Measurements from ENCODE around the gene PTOV1. TPM values are rescaled to one million over a fixed set of nuclear protein-coding genes. Genes with fewer than 3 reads are reported as not detected.

Gene PTOV1
- total RNA-seq, 1 experiment from 2014 or later, result 25.8 TPM

DNA sequence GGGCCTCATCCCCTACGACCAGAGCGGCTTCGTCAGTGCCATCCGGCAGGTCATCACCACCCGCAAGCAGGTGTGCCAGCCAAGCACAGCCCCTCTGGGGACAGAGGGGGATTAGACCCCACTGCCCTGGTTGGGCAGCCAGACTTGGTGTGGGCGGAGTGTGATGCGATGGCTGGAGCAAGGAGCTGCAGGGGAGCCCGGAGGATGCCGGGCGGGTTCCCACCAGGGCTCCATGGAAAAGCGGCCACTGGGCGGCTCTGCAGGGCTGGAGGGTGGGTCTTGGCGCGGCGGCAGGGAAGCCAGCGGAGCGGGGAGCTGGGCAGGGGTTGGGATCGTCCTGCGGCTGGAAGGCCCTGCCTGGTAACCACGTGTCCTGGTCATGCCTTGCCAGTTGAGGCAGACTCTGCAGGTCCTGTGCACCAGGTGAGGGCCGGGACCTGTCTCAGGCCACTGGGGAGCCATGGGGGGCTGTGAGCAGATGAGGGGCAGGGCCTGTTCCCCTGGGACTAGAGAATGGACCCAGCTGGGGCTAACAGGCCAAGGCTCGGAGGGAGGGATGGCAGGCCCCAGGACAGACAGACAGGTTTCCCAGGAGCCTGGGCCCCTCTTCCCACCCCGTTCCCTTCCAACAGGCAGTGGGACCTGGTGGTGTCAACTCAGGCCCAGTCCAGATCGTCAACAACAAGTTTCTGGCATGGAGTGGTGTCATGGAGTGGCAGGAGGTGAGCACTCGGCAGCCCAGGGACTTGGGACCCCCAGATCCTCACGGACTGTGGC is 6.3 kb downstream of the PTOV1 start:
- no peak for DNase-seq (ENCODE audit: extremely low read depth, low read depth)

DNA sequence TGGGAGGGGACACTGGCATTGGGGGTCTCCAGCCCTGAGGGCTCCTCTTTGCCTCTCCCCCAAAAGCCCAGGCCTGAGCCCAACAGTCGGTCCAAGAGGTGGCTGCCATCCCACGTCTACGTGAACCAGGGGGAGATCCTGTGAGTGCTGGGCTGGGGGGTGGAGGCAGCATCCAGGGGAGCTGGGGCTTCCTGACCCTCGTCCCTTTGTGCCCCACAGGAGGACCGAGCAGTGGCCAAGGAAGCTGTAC is 6.8 kb downstream of the PTOV1 start:
- DNase-seq (ENCODE audit: extremely low read depth, low read depth), result no peak

DNA sequence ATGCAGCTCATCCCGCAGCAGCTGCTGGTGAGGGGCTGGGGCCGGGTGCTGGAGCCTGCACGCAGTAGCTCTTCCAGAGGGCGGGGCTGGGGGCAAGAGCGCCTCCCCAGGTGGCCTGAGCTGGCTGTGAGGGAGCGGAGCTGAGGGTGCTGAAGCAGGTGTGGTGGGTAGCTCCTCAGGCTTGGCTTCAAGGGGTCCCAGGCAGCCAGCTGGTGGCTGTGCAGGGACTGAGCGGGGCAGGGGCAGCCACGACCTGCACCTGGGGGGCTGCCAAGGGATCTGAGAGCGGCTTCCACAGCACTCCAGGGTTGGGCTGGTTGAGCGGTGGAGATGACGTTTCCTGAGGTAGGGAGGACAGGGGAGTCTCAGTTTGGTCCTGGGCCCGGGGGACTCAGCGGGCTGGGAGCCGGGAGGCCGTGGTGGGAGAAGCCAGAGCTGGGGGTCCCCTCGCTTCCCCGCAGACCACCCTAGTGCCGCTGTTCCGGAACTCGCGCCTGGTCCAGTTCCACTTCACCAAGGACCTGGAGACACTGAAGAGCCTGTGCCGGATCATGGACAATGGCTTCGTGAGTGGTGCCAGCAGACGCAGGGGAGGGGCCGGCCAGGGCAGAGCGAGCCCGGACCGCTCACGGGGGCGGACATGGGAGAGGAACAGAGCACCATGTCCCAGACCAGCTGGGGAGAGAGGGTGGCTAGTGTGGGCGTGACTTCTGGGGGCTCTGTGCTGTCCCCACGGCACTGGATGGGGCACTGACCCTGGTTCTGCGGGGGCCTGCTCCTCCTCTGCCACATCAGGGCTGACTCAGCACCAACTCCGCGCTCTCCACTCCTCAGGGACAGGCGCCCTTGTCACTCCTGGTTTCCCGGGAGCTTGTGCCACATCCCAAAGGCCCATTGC is 7.4 kb downstream of the PTOV1 start:
- no peak for DNase-seq (ENCODE audit: extremely low read depth, low read depth)

DNA sequence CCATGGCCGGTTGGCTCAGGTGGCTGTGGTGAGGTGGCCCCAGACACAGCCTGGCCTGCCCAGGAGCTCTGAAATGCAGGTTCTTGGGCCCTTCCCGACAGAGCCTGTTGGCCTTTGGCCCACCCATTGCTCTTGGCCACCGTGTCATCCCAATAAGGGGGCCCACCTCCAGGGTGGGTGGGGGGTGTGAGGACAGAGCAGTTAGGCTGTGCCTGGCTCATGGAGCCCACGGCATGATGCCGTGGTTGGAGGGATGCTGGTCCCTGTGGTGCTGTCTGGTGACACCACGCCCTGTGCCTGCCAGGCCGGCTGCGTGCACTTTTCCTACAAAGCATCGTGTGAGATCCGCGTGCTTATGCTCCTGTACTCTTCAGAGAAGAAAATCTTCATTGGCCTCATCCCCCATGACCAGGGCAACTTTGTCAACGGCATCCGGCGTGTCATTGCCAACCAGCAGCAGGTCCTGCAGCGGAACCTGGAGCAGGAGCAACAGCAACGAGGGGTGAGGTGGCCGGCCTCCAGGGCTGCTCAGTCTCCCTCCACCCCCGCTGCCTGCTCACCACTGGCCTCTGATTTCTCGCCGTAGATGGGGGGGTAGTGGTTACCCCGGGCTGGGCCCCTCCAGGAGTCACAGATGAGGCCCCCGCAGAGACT is 8.8 kb downstream of the PTOV1 start:
- DNase-seq (ENCODE audit: extremely low read depth, low read depth), result no peak

DNA sequence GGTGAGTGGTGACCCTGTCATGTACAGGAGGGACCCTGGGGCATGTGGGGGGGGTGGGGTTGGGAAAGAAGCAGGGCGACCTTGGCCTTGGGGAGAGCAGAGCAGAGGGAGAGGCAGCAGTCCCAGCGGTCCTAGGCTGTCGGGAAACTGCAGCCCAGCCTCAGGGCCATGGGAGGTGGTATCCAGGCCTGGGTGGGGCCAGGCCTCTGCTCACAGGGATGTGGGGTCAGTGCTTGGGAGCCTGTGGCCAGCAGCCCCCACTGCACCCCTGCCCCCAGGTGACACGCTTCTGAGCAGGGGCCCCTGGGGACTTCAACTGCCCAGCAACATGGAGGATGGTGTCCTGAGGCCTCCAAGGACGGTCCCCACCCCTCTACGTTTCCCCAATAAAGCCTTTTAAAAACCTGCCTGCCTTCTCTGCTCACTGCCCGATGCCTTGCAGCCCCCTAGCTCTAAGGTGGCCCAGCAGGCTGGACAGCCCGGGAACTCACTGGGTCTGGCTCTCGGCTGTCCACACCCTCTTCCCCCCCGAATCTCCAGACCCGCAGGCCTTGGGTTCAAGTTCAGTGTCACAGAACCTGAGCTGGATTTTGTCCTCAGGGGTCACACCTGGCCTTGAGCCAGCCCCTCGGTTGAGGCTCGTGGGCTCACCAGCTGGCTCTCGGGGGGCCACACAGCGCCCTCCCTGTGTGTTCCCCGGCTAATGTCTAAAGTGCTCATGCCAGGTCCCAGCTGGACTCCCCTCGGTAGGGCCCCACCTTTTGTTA is 9.6 kb downstream of the PTOV1 start:
- no peak for DNase-seq (ENCODE audit: extremely low read depth, low read depth)

DNA sequence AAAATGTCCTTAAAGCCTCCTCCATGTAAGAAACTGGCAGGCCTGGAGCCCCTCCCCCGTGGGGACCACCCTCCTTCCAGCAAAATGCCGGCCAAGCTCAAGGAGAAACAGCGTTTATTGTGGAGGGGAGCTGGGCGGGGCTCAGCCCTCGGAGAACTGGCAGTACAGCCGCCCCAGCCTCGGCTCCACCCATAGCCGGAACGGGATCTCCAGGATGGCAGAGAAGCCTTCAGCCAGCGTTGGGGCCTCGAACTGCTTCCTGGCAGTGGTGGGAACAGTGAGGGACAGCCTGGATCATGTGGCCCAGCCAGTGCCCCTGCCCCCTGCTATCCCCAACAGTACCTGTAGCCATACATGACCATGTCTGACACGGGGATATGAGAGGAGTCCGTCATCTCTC is 10.1 kb downstream of the PTOV1 start:
- DNase-seq (ENCODE audit: extremely low read depth, low read depth), result no peak

DNA sequence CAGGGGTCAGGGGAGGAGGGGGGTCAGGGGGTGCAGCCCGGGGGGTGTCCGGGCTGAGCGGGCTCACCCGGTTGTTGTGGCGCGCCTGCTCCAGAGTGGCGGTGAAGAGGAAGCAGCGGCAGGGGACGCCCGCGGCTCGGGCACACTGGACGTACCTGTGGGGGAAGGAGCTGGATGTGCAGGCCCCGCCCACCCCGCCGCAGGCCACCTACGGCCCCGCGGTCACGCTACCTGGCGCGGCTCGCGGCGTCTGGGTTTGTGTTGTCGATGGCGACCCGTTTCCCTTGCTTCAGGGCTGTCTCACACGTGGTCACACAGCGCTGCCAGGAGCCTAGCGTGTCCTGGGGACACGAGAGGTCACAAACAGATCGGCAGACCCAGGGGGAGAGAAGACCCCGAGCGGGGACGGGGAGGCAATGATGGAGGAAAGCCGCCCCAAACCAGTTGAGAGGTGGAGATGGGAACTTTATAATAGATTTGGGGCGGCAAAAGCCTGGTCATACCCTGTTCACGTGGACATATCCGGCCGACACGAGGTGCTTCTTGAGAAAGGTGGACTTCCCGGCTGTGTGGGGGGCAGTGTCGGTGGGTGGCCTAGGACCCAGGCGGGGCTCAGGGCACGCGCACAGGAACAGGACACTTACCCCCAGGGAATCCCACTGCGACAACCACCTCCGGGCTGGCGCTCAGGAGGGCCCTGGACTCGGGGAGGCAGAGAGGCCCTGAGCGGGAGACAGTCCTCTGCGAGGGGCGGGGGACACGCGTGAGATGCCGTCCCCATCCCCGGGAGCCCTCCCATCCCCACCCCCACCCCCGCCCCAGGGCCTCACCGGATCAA is 10.8 kb downstream of the PTOV1 start:
- DNase-seq (ENCODE audit: extremely low read depth, low read depth), result no peak

DNA sequence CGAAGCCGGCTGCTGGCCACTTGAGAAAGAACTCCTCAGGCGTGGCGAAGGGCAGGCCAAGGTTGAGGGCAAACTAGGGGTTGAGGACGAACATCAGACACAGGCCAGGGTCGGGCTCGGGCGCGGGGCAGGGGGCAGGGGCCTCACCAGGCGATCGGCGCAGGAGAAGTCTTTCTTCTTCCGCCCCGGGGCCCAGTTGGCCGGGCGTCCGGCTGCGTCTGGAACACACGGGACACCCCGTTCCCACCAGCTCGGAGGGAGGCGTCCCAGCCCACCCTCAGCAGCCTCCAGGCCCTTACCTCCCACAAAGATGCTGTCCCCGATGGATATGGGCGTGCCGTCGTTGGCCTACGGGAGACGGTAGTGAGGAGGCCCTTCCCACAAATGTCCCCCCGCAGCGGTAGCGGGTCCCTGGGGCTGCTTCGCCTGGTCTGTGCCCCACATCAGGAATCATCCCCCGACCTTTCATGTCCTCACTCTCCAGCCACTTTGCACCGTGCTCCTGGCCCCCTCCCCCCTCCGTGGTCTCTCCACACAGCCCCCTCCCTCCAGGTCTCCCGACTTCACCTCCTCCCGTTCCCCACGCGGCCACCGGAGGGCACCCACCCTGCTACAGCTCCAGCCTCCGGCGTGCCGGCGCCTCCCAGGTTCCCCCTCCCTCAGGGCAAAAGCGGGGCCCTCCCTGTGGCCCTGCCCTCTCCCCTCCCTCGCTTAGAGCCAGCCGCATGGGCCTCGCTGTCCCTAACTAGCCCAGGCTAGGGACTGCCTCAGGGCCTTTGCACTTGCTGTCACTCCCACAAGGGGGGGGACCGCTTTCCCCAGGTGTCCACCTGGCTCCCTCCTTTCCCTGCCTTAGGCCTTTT is 11.7 kb downstream of the PTOV1 start:
- no peak for DNase-seq (ENCODE audit: extremely low read depth, low read depth)

DNA sequence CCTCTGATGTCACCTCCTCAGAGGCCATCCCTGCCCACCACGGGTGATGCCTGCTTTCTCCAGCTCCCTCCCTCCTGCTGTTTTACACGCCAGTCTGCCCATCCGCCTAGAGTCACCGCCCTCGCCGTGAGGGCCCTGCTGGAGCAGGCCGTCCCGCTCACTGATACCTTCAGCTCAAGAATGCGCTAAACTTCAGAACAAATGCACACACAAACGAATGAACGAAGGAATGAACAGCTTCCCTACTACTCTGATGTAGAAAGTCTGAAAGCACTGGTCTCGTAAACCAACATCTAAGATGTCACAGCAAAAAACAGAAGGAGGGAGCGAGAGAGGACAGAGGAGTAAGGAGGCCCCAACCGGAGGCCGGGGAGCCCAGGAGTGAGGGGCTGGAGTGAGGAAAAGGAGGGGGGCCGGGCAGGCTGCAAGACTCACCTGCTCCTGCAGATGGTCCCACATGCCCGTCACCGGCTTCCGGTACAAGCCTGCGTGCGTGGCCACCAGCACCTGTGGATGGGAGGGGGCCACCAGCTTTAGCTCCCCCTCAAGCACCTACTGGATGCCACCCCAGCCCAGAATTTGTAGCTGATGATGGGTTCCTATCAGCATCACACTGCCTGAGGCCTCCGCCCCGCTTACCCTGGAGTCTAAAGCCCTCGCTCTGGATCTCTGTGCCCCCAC is 12.4 kb downstream of the PTOV1 start:
- no peak for DNase-seq (ENCODE audit: extremely low read depth, low read depth)

DNA sequence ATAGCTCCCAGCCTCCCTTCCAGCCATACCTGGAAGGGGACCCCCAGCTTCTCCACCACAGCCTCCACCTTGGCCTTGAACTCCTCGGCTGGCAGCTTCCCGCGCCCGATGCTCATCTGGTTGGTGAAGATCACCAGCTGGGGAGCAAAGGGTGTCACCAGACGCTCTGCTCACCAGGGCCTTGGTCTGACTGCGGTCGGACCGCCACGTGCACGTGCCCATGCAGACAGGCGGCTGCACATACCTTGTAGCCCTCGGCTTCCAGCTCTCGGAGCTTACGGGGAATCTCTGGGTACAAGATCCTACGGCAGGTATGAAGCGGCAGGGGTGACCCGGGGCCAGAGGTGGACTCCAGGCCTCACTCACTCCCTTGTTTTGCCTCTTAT is 13.0 kb downstream of the PTOV1 start:
- DNase-seq (ENCODE audit: extremely low read depth, low read depth), result no peak

DNA sequence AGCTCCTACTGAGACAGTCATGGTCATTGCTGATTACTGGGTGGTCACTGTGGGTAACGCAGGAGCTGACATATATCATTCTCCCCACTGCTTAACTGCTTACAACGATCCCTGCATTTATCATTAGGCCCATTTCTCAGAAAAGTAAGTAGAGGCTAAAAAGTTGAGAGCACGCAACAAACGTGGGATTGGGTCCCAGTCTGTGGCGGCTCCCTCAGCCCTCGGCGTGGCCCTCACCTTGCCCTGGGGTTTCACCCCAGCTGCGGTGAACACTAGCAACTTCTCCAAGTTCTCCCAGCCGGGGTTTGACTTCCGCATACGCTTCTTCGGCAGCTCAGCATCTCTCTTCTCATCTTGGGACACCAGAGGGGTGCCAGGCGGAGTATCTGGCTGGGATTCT is 13.9 kb downstream of the PTOV1 start:
- no peak for DNase-seq (ENCODE audit: extremely low read depth, low read depth)

DNA sequence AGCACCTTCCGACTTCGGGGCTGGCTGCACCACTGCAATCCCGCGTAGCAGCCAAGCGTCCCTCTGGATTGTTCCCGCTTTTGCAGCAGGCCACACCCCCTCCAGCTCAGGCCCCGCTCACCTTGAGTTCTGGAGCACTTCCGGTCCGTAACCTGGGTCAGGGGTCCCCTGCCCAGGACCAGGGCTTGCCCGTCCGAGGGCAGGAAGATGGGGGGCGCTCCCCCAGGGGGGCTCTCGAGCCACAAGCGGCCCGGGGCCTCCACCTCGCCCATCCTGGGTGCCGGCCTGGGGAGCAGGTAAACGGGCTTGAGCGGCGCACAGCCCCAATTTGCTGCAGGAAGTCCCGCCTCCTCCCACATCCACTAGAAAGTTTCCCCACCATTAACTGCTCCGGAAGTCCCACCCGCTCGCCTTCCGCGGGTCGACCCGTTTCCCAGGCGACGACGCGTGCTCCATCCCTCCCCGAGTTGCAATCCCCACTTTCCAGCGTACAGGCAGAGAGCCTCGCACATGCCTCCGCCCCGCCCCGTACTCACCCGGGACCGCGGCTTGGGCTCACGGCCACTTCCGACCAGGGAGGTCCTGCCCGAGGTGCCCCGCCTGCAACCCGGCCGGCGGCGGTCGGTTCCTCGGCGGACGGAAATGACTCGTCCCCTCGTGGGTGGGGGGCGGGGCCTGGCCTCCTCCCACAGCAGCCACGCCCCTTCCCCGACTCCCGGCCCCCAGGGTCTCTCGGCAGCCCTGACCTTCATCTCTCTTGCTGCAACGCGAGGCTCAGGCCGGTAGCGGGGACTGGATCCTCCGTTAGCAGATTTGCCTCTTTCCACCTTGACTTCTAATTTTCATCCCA is 16.2 kb downstream of the PTOV1 start, which contains the start of gene PNKP:
Gene PNKP, minus strand, starts transcription at position 644 of the 850 bp plus-strand sequence. Its CDS starts 372 bp downstream, at position 272.
- peak; percentile 80 for DNase-seq (ENCODE audit: extremely low read depth, low read depth)

DNA sequence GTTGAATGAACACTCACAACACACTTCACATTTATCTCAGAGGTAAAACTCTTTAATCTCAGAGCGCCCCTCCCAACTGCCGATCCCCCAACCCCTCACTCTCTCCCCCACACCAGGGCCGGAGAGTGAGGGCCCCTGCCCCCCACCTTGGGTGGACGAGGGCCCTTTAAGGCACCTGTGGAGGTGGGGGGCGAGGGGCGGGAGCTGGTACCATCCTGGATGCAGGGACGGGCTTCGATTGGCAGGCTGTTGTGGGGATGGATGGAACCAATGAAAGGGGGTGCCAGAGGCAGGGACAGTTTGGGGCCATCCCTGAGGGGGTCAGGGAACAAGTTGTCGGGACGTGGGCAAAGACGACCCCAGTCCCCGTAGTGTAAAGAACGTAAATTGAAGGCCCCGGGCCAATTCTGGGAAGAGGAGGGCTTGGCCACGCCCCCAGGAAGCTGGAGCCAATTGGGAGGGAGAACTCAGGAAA is 18.1 kb downstream of the PTOV1 start:
- DNase-seq (ENCODE audit: extremely low read depth, low read depth), result no peak

DNA sequence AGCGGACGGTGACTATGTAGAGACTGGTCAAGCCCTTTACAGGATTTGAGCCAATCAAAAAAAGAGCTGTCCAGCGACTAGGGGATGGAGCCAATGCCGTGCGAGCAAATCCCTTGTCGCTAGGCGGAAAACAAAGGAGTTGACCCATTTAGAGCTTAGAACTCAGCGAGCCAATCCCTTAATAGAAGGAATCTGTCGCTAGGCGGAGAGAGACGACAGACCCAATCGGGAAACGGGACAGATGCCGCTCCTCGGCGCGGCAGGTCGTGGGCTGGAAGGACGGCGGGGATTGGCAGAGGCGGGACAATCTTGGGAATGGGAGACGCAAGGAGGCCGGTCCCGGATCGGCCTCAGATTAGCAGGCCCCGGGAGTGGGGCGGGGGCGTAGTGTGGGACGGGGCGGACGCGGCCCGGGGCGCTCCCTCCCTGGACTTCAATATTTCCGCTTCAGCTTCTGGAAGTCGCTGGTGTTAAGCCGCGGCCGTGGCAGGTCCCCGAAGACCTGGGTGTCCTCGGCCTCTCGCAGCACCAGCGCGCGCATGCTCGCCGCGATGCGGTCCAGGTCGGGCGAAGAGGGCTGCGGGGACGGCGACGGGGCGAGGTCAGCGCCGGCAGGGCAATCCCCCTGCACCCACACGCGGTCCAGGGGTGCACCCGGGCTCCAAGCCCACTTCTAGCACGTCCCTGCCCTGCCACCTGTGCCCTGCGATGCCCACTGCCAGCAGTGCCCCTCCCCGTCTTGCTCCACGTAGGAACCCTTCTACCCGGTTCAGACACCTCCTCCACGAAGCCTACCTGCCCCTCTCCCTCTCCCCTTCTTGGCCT is 18.7 kb downstream of the PTOV1 start:
- DNase-seq (ENCODE audit: extremely low read depth, low read depth), result peak; percentile 99

DNA sequence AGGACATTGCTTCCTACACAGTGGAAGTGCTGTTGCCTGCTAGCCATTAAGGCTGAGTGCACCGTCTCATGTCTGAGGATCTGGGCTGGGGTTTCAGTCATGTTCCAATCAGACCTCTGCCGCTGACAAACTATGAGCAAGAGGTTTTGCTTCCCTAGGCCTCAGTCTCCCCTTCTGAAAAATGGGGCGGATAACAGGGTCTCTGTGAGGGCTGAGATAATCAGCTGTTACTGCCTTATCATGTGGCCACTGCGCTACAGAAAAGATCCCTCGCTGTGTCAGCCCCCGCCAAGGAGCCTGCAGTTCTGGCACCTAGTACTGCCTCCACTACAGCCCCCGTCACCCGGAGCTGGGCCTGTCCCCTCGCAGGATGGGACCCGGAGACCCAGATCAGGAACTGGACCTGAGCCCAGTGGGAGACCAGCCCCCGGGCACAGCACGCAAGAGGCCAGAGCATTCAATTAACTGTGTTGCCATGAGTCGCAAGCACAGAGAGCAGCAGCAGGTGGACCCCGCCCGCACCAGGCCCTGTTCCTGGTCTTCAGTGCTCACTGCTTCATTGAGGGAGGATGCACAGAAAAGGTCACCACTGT is 19.4 kb downstream of the PTOV1 start:
- no peak for DNase-seq (ENCODE audit: extremely low read depth, low read depth)

DNA sequence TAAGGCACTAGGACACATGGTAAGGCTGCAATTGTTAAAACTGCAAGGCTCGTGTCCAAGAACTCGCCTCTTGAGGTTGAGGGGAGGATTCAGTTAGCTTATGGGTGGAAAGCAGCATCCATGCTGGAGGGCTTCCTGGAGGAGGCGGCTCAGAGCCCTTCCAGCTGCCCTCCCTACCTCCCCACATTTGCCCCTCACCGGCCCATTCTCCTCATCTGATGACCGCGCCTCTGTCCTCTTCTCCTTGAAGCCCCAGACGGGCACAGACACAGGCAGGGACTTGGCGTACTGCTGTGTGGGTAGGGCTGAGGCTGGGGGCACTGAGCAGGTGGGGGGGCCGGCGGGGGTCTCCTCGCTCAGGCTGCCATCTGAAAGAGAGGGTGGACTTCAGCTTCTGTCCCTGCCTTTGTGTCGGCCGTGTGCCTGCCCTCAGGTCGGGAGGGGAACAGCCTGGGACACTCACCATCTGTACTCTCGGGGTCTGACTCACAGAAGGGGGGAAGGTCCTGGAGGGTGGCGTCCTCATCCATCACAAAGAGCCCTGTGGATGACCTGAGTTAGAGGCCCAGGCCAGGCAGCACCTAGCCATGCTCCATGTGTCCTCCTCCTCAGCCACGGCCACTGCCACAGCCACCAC is 20.5 kb downstream of the PTOV1 start:
- DNase-seq (ENCODE audit: extremely low read depth, low read depth), result no peak
